A673 (cell line): ENCODE data around the gene LMAN2. TPM values are rescaled to one million over a fixed set of nuclear protein-coding genes. Genes with fewer than 3 reads are reported as not detected.

Experiments used
- BruUV-seq: library from RNA; stranded (reverse); fragments of 400-500 nt; replicated peaks from 2 replicates; lab custom pipeline; 2021; lab: Mats Ljungman, UMichigan
- CTCF ChIA-PET: fragments of 300-600 bp; sonication (Branson Sonifier 250); formaldehyde crosslinking; loops from one replicate; lab custom pipeline; 2022; ENCODE audit warnings: antibody characterized with exemption; lab: Charles Lee
- POLR2A ChIA-PET: fragments of 300-600 bp; sonication (Branson Sonifier 250); formaldehyde crosslinking; loops from one replicate; lab custom pipeline; 2022; ENCODE audit warnings: antibody characterized with exemption; ENCODE audit not compliant: low non-redundant PET; lab: Charles Lee
- DNase-seq: peaks from one replicate; pipeline ENCODE4 v3.0.0-alpha.2; 2015; ENCODE audit warnings: low spot score
- H3K27ac ChIP-seq: fragments of 200-600 bp; sonication (generic); 2 replicates; pipeline ENCODE4 v1.5.1; 2016; ENCODE audit warnings: mixed run types, low read depth, mild to moderate bottlenecking, mixed read lengths, antibody characterized with exemption, low read length; ENCODE audit not compliant: poor library complexity, severe bottlenecking
- H3K27me3 ChIP-seq: fragments of 200-600 bp; sonication (generic); replicated peaks from 2 replicates; pipeline ENCODE4 v1.6.1; 2017; ENCODE audit warnings: mixed run types, low read depth, mild to moderate bottlenecking, mixed read lengths, antibody characterized with exemption, low read length; ENCODE audit not compliant: insufficient read depth, poor library complexity
- H3K36me3 ChIP-seq: fragments of 200-600 bp; sonication (generic); 2 replicates; pipeline ENCODE4 v1.6.1; 2016; ENCODE audit warnings: mixed run types, mild to moderate bottlenecking, mixed read lengths, antibody characterized with exemption, low read length; ENCODE audit not compliant: insufficient read depth, poor library complexity, severe bottlenecking
- H3K4me1 ChIP-seq: fragments of 200-600 bp; sonication (generic); 2 replicates; pipeline ENCODE4 v1.6.1; 2017; ENCODE audit warnings: mixed run types, mild to moderate bottlenecking, mixed read lengths, antibody characterized with exemption, low read length; ENCODE audit not compliant: insufficient read depth, poor library complexity, severe bottlenecking
- H3K4me3 ChIP-seq: fragments of 200-600 bp; sonication (generic); 2 replicates; pipeline ENCODE4 v1.5.1; 2016; ENCODE audit warnings: low read depth, mixed run types, mild to moderate bottlenecking, mixed read lengths, low read length; ENCODE audit not compliant: poor library complexity, severe bottlenecking
- H3K9me3 ChIP-seq: fragments of 200-600 bp; sonication (generic); 2 replicates; pipeline ENCODE4 v1.6.1; 2016; ENCODE audit warnings: mixed run types, low read depth, mild to moderate bottlenecking, mixed read lengths, antibody characterized with exemption, low read length; ENCODE audit not compliant: poor library complexity, severe bottlenecking
- EZH2 ChIP-seq: fragments of 200-600 bp; sonication (generic); IDR thresholded peaks from 2 replicates; pipeline ENCODE4 v1.6.1; 2017; ENCODE audit warnings: borderline replicate concordance, low read depth, mild to moderate bottlenecking, mixed read lengths, antibody characterized with exemption, low read length; ENCODE audit not compliant: poor library complexity, severe bottlenecking
- intact Hi-C: fragments of 100-400 bp; cut with micrococcal nuclease; formaldehyde crosslinking; loops from one replicate; pipeline ENCODE4 v1.10.0; 2022; ENCODE audit not compliant: unreplicated experiment
- total RNA-seq: library from RNA; stranded (reverse); gene quantifications from 2 replicates; pipeline ENCODE4 v1.2.3, GENCODE V29; 2021
- TF ChIP-seq, protein P1 (sequence below): fragments of 300-800, 200-600 bp; sonication (generic); conservative IDR thresholded peaks from 2 replicates; pipeline ENCODE4 v1.5.1; 2017; ENCODE audit warnings: low read depth, mild to moderate bottlenecking, antibody characterized with exemption, low read length, moderate library complexity, mixed read lengths

The LMAN2 gene
- total RNA-seq, 1 experiment from 2014 or later, result 98.4 TPM

DNA sequence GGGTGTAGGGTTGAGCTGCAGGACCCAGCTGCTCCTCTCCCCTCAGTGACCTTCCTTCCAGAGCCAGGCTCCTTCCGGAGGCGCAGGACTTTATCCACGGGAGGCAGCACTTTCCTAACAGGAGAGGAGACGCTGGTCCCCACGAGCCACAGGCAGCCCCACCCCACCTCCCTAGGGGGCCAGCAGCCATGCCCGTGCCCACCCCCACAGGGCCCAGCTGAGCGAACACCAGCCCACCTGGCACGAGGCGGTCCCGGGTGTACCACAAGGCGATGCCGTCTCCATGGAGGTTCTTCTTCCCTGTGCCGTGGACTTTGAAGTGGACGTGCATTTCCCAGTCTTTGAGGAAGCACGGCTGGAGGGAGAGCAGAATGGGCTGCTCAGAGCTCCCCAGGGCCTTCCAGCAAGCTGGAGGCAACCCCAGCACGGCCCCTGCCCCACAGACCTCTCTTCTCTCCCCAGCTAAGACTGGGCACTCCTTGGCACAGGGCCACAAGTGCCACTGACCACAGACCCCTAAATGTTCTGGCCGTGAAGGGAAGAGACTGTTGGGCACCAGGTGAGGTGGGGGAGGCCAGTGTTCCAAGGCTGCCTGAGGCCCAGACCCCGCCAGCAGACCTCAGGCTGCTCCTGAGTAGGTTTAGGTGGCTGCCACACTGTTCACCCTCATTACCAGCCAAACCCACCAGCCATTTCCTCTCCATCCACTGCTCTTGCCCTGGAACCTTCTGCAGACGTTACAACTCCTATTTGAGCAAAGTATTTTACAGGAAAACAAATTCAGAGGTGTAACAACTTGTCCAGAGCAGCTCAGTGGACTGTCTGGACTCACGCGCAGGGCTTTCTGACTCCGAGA is 13.0 kb downstream of the LMAN2 start:
- TF ChIP-seq, protein P1, sequence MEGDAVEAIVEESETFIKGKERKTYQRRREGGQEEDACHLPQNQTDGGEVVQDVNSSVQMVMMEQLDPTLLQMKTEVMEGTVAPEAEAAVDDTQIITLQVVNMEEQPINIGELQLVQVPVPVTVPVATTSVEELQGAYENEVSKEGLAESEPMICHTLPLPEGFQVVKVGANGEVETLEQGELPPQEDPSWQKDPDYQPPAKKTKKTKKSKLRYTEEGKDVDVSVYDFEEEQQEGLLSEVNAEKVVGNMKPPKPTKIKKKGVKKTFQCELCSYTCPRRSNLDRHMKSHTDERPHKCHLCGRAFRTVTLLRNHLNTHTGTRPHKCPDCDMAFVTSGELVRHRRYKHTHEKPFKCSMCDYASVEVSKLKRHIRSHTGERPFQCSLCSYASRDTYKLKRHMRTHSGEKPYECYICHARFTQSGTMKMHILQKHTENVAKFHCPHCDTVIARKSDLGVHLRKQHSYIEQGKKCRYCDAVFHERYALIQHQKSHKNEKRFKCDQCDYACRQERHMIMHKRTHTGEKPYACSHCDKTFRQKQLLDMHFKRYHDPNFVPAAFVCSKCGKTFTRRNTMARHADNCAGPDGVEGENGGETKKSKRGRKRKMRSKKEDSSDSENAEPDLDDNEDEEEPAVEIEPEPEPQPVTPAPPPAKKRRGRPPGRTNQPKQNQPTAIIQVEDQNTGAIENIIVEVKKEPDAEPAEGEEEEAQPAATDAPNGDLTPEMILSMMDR, result no peak
- TF ChIP-seq EZH2, result no peak
- Histone ChIP-seq H3K27ac (no peak overlapping the region), H3K27me3 (no peaks in the 10 kb centered on the region), H3K4me1 (no peaks in the 10 kb centered on the region), H3K4me3 (no peak overlapping the region), H3K9me3 (no peaks in the 10 kb centered on the region), H3K36me3 (peaks cover 20% of the 10 kb centered on the region)
- no peak for DNase-seq
- ChIA-PET POLR2A (interaction anchor here (0.5 kb wide), 1 partner anchor 84 kb away, joined by 3 read pairs; no protein-coding TSS in a partner anchor), CTCF (no interaction called here)
- BruUV-seq, result no TSS peak
- intact Hi-C loops, result no loop called here

DNA sequence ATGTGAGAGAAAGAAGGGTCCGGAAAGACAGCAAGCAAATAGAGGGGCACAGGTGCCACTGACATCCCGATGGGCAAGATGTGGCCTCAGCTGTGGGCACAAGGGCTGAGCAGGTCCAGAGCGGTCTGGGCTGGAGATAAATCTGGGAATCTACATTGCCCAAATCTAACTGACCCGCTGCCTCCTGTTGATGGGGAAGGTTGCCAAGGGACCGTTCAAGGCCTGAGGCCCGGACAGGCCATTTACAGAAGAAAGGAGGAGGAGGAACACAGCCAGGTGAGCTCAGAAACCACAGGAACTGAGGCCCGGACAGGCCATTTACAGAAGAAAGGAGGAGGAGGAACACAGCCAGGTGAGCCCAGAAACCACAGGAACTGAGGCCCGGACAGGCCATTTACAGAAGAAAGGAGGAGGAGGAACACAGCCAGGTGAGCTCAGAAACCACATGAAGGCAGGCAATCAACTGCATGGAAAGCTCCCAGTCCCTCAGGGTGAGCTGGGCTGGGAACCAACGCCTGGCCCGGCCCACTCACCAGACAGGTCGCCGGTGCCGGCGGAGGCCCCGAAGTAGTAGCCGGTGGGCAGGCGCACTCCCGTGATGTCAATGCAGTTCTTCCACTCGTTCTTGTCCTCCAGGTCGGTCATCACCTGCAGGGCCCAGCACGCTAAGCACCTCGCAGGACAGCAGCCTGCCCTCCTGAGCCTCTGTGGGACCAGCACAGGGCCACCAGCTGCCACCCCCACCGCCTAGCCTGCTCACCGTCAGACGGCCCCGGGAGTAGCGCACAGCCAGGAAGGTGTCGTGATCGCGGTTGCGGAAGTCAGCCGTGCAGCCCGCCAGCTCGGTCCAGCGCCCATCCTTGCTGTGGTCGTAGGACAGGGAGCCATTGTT is 14.6 kb downstream of the LMAN2 start:
- CTCF ChIA-PET, result no interaction called here
- intact Hi-C loops, result no loop called here
- Histone ChIP-seq H3K9me3 (no peaks in the 10 kb centered on the region), H3K27ac (no peak overlapping the region), H3K4me1 (no peaks in the 10 kb centered on the region), H3K27me3 (no peaks in the 10 kb centered on the region), H3K4me3 (no peak overlapping the region), H3K36me3 (peaks cover 25% of the 10 kb centered on the region)
- no TSS peak for BruUV-seq
- TF ChIP-seq EZH2, result no peak
- TF ChIP-seq, protein P1, result no peak
- POLR2A ChIA-PET, result no interaction called here
- no peak for DNase-seq

DNA sequence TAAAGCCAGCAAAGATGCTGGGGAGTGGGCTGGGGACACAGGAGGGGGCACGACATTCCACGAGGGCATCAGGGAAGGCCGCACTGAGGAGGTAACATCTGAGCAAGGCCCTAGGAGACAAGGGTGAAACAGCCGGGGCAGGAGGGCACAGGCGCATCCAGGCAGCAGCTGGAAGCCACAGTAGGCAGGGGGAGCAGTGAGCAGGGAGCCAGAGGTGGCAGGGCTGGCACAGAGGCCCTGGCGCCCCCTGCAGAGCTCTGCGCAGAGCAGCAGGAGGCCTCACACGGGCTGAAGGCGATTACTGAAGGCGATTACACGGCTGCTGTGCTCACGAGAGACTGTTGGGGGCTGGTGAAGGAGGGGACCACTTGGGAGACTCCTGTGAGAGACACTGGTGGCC is 15.4 kb downstream of the LMAN2 start:
- POLR2A ChIA-PET, result no interaction called here
- H3K36me3 ChIP-seq, result peaks cover 25% of the 10 kb centered on the region

More for the DNA sequence above, 15.4 kb downstream of the LMAN2 start:
- no peaks in the 10 kb centered on the region for H3K9me3 ChIP-seq
- CTCF ChIA-PET, result no interaction called here
- H3K27ac ChIP-seq, result no peak overlapping the region
- peak; percentile 46 for DNase-seq
- intact Hi-C loops, result no loop called here
- H3K4me1 ChIP-seq, result no peaks in the 10 kb centered on the region
- no peaks in the 10 kb centered on the region for H3K27me3 ChIP-seq
- TF ChIP-seq, protein P1, result no peak; the same call in 1 of the 2 replicates
- TF ChIP-seq EZH2, result no peak
- no TSS peak for BruUV-seq
- H3K4me3 ChIP-seq, result no peak overlapping the region
